ENCODE data around the gene BGLAP.

GRCh38 chr1:156217871-156218270, 24.1 kb upstream of the BGLAP start:
- TF ChIP-seq EP300 (conservative IDR thresholded peaks at IDR 0.05; ENCODE audit: poor library complexity, severe bottlenecking) (no peak), CTCF (IDR thresholded peaks at IDR 0.05; ENCODE audit: poor library complexity, severe bottlenecking) (no peak)
